CD14-positive monocyte (primary cell): Measurements from ENCODE around the gene HLA-F. TPM values are rescaled to one million over a fixed set of nuclear protein-coding genes. Genes with fewer than 3 reads are reported as not detected.

Experiments used
- DNase-seq, 3 donors: peaks; one replicate each; pipeline ENCODE4 v3.0.0-alpha.2; 2011 to 2022
- H2AFZ ChIP-seq: 2 replicates; pipeline ENCODE4 v1.6.0; 2012; ENCODE audit warnings: mild to moderate bottlenecking, low read depth, low read length, inconsistent platforms; ENCODE audit not compliant: insufficient read depth, poor library complexity, severe bottlenecking
- H3K27ac ChIP-seq, 2 donors: 1 replicate in 1 of 2; 2 replicates in 1 of 2; pipeline ENCODE4 v1.5.1; 2012 to 2013; ENCODE audit warnings: low read length in 2 of 2, control low read depth in 1 of 2, inconsistent platforms in 1 of 2, low read depth in 1 of 2, mild to moderate bottlenecking in 1 of 2
- H3K27me3 ChIP-seq, 2 donors: one replicate each; pipeline versions ENCODE4 v1.6.0 to v1.6.1; 2011 to 2013; ENCODE audit warnings: low read length in 2 of 2; ENCODE audit not compliant: control insufficient read depth in 2 of 2, insufficient read depth in 2 of 2
- H3K36me3 ChIP-seq, 2 donors: replicated peaks in 1 of 2; 1 replicate in 1 of 2; 2 replicates in 1 of 2; pipeline versions ENCODE4 v1.5.1 to v1.6.1; 2012 to 2013; ENCODE audit warnings: low read length in 2 of 2, control low read depth in 1 of 2, inconsistent platforms in 1 of 2, mild to moderate bottlenecking in 1 of 2; ENCODE audit not compliant: insufficient read depth in 2 of 2, control insufficient read depth in 1 of 2
- H3K4me1 ChIP-seq, 2 donors: 1 replicate in 1 of 2; 2 replicates in 1 of 2; pipeline versions ENCODE4 v1.5.1 to v1.6.1; 2012 to 2013; ENCODE audit warnings: low read length in 2 of 2, control low read depth in 1 of 2, inconsistent platforms in 1 of 2, mild to moderate bottlenecking in 1 of 2, moderate library complexity in 1 of 2; ENCODE audit not compliant: insufficient read depth in 2 of 2, control insufficient read depth in 1 of 2
- H3K4me2 ChIP-seq: replicated peaks from 2 replicates; pipeline ENCODE3; 2012; ENCODE audit warnings: low read length, moderate library complexity, mild to moderate bottlenecking; ENCODE audit not compliant: poor library complexity, severe bottlenecking; ENCODE audit errors: extremely low read depth
- H3K4me3 ChIP-seq, 3 experiments: fragments of 200-600 bp in 1 of 3; sonication (generic) in 1 of 3; replicated peaks in 1 of 3; 1 replicate in 2 of 3; 2 replicates in 1 of 3; pipeline ENCODE4 v1.5.1; 2011 to 2013; ENCODE audit warnings: low read length in 3 of 3, mild to moderate bottlenecking in 3 of 3, control low read depth in 2 of 3, low read depth in 2 of 3, inconsistent platforms in 1 of 3, moderate library complexity in 1 of 3
- H3K79me2 ChIP-seq: 2 replicates; pipeline ENCODE4 v1.6.0; 2012; ENCODE audit warnings: mild to moderate bottlenecking, control low read depth, inconsistent platforms, low read length, moderate library complexity; ENCODE audit not compliant: insufficient read depth
- H3K9ac ChIP-seq: 2 replicates; pipeline ENCODE4 v1.6.0; 2017; ENCODE audit warnings: low read length, mild to moderate bottlenecking; ENCODE audit not compliant: insufficient read depth, poor library complexity, severe bottlenecking
- H3K9me3 ChIP-seq, 2 donors: replicated peaks in 1 of 2; 1 replicate in 1 of 2; 2 replicates in 1 of 2; pipeline versions ENCODE4 v1.5.1 to v1.6.1; 2012 to 2013; ENCODE audit warnings: low read length in 2 of 2, control low read depth in 1 of 2; ENCODE audit not compliant: control insufficient read depth in 1 of 2, insufficient read depth in 1 of 2
- H4K20me1 ChIP-seq: 2 replicates; pipeline ENCODE4 v1.6.0; 2012; ENCODE audit warnings: mild to moderate bottlenecking, low read length, control low read depth, moderate library complexity; ENCODE audit not compliant: insufficient read depth
- H3K27ac Mint-ChIP-seq, 7 donors: one replicate each; pipeline ENCODE4 v1.8.0; 2020; ENCODE audit warnings: mild to moderate bottlenecking in 7 of 7, mixed read lengths in 7 of 7, moderate library complexity in 6 of 7, inconsistent platforms in 2 of 7
- H3K27me3 Mint-ChIP-seq, 3 donors: one replicate each; pipeline ENCODE4 v1.8.0; 2021 to 2022; ENCODE audit warnings: low read depth in 3 of 3, mild to moderate bottlenecking in 3 of 3, mixed read lengths in 3 of 3, moderate library complexity in 3 of 3, inconsistent platforms in 1 of 3
- H3K36me3 Mint-ChIP-seq, 2 donors: one replicate each; pipeline ENCODE4 v1.8.0; 2020; ENCODE audit warnings: mixed read lengths in 2 of 2, inconsistent platforms in 1 of 2, mild to moderate bottlenecking in 1 of 2
- H3K4me1 Mint-ChIP-seq: one replicate; pipeline ENCODE4 v1.8.0; 2020; ENCODE audit warnings: mild to moderate bottlenecking, mixed read lengths
- H3K4me3 Mint-ChIP-seq, 2 donors: one replicate each; pipeline ENCODE4 v1.8.0; 2020; ENCODE audit warnings: mild to moderate bottlenecking in 2 of 2, mixed read lengths in 2 of 2, moderate library complexity in 1 of 2
- H3K9me3 Mint-ChIP-seq, 7 donors: one replicate each; pipeline ENCODE4 v1.8.0; 2020 to 2022; ENCODE audit warnings: mixed read lengths in 7 of 7, mild to moderate bottlenecking in 6 of 7, moderate library complexity in 6 of 7, inconsistent platforms in 2 of 7
- WGBS: methylation state at CpG from one replicate; pipeline ENCODE4 v1.1.5; 2013; ENCODE audit warnings: missing lambda C conversion rate; ENCODE audit not compliant: insufficient coverage; 5-methylcytosine and 5-hydroxymethylcytosine counted together
- intact Hi-C, 2 donors: fragments of 100-400 bp; cut with micrococcal nuclease; formaldehyde crosslinking; loops; one replicate each; pipeline versions ENCODE4 v1.15.0 to v1.15.1; 2023
- polyA plus RNA-seq, 3 donors: library from polyadenylated mRNA; depleted of rRNA in 1 of 3; unstranded in 2 of 3; stranded (reverse) in 1 of 3; fragments of 300-500 nt in 2 of 3; fragments of >200 nt in 1 of 3; fragmentation: Illumina TruSeq in 2 of 3; gene quantifications; 1 replicate in 2 of 3; 2 replicates in 1 of 3; pipeline ENCODE4 v1.2.3, GENCODE V29; 2012 to 2021
- TF ChIP-seq, protein P1 (sequence below): fragments of 200-600 bp; IDR thresholded peaks from one replicate; pipeline ENCODE4 v1.8.0; 2022; ENCODE audit warnings: antibody characterized with exemption, mild to moderate bottlenecking

HLA-F gene
- polyA plus RNA-seq, 3 donors: 283 to 816 (median 394) TPM

DNA sequence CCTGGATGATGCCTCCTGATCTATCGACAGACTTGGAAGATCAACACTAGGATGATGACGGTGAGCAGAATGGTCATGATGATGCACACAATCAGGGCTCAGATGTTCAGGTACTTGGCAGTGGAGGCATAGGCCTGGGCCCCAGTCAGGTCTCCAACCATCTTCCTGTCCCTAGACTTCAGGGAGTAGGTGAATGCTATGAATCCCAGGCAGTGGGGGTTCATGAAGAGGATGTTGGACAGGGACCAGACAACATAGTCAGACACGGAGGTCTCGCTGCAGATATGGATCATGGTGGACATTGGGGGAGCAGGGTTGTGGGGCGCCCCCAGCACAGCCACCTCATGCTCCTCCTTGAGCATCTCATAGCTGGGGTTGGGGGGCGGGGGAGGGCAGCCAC lies 27.5 kb downstream of the HLA-F start:
- 86% methylated on average over 2 of the region's 6 CpGs for WGBS
- TF ChIP-seq, protein P1, sequence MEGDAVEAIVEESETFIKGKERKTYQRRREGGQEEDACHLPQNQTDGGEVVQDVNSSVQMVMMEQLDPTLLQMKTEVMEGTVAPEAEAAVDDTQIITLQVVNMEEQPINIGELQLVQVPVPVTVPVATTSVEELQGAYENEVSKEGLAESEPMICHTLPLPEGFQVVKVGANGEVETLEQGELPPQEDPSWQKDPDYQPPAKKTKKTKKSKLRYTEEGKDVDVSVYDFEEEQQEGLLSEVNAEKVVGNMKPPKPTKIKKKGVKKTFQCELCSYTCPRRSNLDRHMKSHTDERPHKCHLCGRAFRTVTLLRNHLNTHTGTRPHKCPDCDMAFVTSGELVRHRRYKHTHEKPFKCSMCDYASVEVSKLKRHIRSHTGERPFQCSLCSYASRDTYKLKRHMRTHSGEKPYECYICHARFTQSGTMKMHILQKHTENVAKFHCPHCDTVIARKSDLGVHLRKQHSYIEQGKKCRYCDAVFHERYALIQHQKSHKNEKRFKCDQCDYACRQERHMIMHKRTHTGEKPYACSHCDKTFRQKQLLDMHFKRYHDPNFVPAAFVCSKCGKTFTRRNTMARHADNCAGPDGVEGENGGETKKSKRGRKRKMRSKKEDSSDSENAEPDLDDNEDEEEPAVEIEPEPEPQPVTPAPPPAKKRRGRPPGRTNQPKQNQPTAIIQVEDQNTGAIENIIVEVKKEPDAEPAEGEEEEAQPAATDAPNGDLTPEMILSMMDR: no peak
- peaks cover 42% of the 10 kb centered on the region for H3K4me1 Mint-ChIP-seq
- H3K9me3 Mint-ChIP-seq: peaks cover 0 to 4% (median 0%) of the 10 kb centered on the region in 7 donors
- H3K4me3 ChIP-seq: no peak overlapping the region
- H3K36me3 Mint-ChIP-seq: peaks cover 0 to 19% of the 10 kb centered on the region in 2 donors
- intact Hi-C loops: loop anchor here (5.0 kb wide), 2 partner anchors 43 to 98 kb away; no protein-coding TSS in a partner anchor
- no peaks in the 10 kb centered on the region for H3K9me3 ChIP-seq
- H3K9ac ChIP-seq: no peak overlapping the region
- peaks cover 23 to 39% of the 10 kb centered on the region in 2 donors for H3K4me1 ChIP-seq
- H3K27me3 Mint-ChIP-seq: peaks cover 4 to 17% (median 13%) of the 10 kb centered on the region in 3 donors
- DNase-seq: no peak
- H3K4me2 ChIP-seq: no peak overlapping the region
- H3K27me3 ChIP-seq: peaks cover 0 to 8% of the 10 kb centered on the region in 2 donors
- no peaks in the 10 kb centered on the region for H3K36me3 ChIP-seq
- peaks cover 4% of the 10 kb centered on the region for H4K20me1 ChIP-seq
- peak overlapping the region in 1 of 7 donors; percentile 51 for H3K27ac Mint-ChIP-seq
- no peak overlapping the region for H3K27ac ChIP-seq
- H2AFZ ChIP-seq: no peak overlapping the region
- peaks cover 9% of the 10 kb centered on the region for H3K79me2 ChIP-seq
- no peak overlapping the region for H3K4me3 Mint-ChIP-seq

DNA sequence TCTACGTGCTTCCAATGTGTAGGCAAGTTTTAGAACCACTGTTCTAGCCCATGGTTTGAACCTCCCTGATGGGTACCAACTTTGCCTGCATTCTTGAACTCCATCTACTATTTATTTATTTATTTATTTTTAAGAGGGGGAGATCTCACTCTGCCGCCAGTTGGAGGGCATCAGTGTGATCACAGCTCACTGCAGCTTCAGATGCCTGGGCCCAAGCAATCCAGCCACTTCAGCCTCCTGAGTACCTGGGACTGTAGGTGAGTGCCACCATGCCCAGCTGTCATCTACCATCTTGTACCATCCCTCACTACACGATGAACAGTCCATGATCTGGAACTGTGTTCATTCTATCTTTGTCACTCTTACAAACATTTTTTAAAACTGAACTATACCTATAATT lies 28.2 kb downstream of the HLA-F start:
- intact Hi-C loops: loop anchor here (5.0 kb wide), 2 partner anchors 44 to 99 kb away; no protein-coding TSS in a partner anchor
- Mint-ChIP-seq H3K4me3 (peak overlapping the region in 1 of 2 donors; percentile 97), H3K9me3 (peaks cover 0 to 4% (median 0%) of the 10 kb centered on the region in 7 donors), H3K27me3 (peaks cover 4 to 17% (median 13%) of the 10 kb centered on the region in 3 donors), H3K4me1 (peaks cover 47% of the 10 kb centered on the region), H3K27ac (peak overlapping the region in 3 of 7 donors; percentile 87 to 96 (median 96)), H3K36me3 (peaks cover 0 to 12% of the 10 kb centered on the region in 2 donors)
- Histone ChIP-seq H3K79me2 (peaks cover 9% of the 10 kb centered on the region), H3K4me2 (peak overlapping the region; percentile 91), H2AFZ (no peak overlapping the region), H4K20me1 (peaks cover 4% of the 10 kb centered on the region), H3K9me3 (no peaks in the 10 kb centered on the region), H3K27me3 (peaks cover 0 to 8% of the 10 kb centered on the region in 2 donors), H3K27ac (no peak overlapping the region), H3K4me1 (peaks cover 23 to 39% of the 10 kb centered on the region in 2 donors), H3K36me3 (no peaks in the 10 kb centered on the region), H3K4me3 (peak overlapping the region in 1 of 3 experiments; percentile 98), H3K9ac (no peak overlapping the region)
- DNase-seq: no peak
- TF ChIP-seq, protein P1: no peak
- WGBS: 100% methylated on average over 2 of the region's 3 CpGs
